Rectal smooth muscle tissue (tissue), 1 donor: Measurements from ENCODE around the gene EPHA8.

Experiments
- H3K27ac ChIP-seq: one replicate; pipeline ENCODE4 v1.7.0; 2013; ENCODE audit warnings: low read depth, low read length, inconsistent platforms
- H3K27me3 ChIP-seq: one replicate; pipeline ENCODE4 v1.7.0; 2013; ENCODE audit warnings: low read length; ENCODE audit not compliant: control insufficient read depth, insufficient read depth
- H3K36me3 ChIP-seq: one replicate; pipeline ENCODE4 v1.7.0; 2013; ENCODE audit warnings: low read length; ENCODE audit not compliant: control insufficient read depth, insufficient read depth
- H3K4me1 ChIP-seq: one replicate; pipeline ENCODE4 v1.7.0; 2013; ENCODE audit warnings: low read length; ENCODE audit not compliant: control insufficient read depth, insufficient read depth
- H3K4me3 ChIP-seq: one replicate; pipeline ENCODE4 v1.7.0; 2013; ENCODE audit warnings: low read length
- H3K9ac ChIP-seq: one replicate; pipeline ENCODE4 v1.7.0; 2013; ENCODE audit warnings: low read length

Gene EPHA8

GRCh38 chr1:22527122-22527521, 36.2 kb upstream of the EPHA8 start:
- H3K9ac ChIP-seq: no peak overlapping the region
- peaks cover 21% of the 10 kb centered on the region for H3K4me1 ChIP-seq
- H3K4me3 ChIP-seq: no peak overlapping the region
- peaks cover 41% of the 10 kb centered on the region for H3K36me3 ChIP-seq
- no peak overlapping the region for H3K27ac ChIP-seq
- H3K27me3 ChIP-seq: no peaks in the 10 kb centered on the region

DNA sequence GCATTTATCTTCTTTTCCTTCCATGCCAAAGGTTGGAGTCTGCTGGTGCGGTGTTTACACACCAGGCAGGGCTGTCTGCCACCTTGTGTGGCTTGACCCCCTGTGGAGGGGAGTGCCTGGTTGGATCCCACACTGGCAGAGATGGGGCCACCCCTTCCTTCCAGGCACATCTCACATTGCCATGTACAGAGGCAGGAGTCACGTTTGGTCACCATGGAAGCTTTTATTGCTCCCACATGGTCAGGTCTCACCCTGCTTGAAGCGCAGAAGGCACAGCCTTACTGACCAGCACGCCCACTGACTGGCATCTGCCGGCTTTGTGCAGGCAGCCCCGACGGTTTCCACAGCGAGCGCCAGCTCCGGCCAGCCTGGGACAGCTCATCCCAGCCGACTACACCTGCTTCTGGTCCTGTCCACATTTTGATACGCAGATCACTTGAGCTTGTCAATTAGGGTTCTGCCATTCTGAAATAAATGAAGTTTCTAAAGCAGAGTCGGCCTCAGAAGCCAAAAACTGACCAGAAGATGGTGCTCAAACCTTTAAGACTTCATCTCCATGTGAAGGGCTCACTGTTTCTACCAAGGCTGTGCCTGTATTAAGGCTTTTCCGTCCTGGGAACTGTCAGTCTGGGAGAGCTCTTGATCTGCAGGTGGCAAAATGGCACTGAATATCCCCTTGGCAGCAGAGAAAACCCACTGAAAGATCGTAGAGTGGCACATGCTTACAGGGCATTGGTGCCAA, 35.6 kb upstream of the EPHA8 start:
- Histone ChIP-seq H3K4me1 (peaks cover 21% of the 10 kb centered on the region), H3K9ac (no peak overlapping the region), H3K27me3 (no peaks in the 10 kb centered on the region), H3K36me3 (peaks cover 38% of the 10 kb centered on the region), H3K27ac (no peak overlapping the region), H3K4me3 (no peak overlapping the region)

DNA sequence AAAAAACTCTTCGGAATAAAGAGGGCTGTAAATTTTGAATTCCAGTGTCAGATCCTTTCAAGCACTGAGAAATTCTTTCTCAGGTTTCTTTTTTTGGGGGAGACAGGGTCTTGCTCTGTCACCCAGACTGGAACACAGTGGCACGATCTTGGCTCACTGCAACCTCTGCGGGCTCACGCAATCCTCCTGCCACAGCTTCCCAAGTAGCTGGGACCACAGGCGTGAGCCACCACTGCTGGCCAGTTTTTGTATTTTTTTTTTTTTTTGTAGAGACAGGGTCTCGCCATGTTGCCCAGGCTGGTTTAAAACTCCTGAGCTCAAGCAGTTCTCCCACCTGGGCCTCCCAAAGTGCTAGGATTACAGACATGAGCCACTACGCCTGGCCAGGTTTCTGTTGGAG, 34.8 kb upstream of the EPHA8 start:
- Histone ChIP-seq H3K27me3 (no peaks in the 10 kb centered on the region), H3K36me3 (peaks cover 37% of the 10 kb centered on the region)

DNA sequence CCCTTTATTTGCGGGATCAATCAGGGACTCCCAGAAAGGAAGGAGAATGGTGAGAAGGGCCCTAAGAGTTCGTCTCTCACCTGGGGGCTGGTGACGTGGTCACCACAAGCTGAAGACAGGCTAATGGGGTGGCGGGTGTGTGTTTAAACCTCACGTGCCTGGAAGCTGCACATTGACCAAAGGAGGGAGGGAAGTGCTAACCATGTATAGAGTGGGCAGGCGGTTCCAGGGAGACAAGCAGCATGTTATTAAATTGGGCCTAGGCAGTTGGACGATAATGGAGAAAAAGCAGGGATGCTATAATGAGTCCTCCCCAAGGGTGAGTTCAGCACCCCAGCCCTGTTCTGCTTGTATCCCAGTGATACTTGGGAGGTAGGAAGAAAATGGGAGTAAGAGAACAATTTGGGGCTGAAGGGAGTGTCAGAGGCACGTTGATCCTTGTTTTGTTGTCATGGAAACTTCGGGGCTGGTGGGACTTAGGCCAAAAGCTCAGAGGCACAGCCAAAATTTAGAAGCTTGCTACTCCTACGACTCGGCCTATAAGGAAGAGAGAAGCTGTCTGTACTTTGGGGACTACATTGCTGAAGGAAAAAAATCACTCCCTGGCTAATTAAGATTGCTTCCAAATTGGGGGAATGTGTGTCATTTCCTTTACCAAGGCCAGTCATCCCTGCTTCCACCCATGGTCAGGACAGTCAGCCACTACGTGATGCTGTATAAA, 33.2 kb upstream of the EPHA8 start:
- Histone ChIP-seq H3K9ac (no peak overlapping the region), H3K4me1 (peaks cover 21% of the 10 kb centered on the region), H3K36me3 (peaks cover 23% of the 10 kb centered on the region), H3K27ac (peak overlapping the region; percentile 38), H3K27me3 (no peaks in the 10 kb centered on the region), H3K4me3 (no peak overlapping the region)

More for the DNA sequence above, 34.8 kb upstream of the EPHA8 start:
- peaks cover 21% of the 10 kb centered on the region for H3K4me1 ChIP-seq
- no peak overlapping the region for H3K27ac ChIP-seq
- no peak overlapping the region for H3K4me3 ChIP-seq
- no peak overlapping the region for H3K9ac ChIP-seq

DNA sequence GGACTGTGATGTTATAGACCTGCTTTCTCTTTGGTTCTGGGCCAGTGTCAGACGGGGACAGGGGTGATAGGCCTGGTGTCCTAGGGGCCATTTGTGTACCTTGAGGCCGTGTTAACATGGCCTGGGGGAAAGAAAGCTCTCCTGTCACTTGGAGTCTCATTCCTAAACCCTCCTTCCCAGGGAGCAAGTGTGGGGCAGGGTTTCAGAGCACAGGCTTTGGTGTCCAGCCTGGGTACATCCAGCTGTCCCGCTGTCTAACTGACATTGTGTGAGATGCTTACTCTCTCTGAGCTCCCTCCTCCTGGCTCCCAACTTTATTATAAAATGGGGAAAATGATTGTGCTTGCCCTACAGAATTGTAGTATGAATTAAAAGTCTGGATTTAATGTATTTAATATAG, 32.6 kb upstream of the EPHA8 start:
- peaks cover 18% of the 10 kb centered on the region for H3K36me3 ChIP-seq
- H3K4me3 ChIP-seq: no peak overlapping the region
- peak overlapping the region; percentile 62 for H3K27ac ChIP-seq
- peaks cover 21% of the 10 kb centered on the region for H3K4me1 ChIP-seq
- H3K27me3 ChIP-seq: no peaks in the 10 kb centered on the region
- no peak overlapping the region for H3K9ac ChIP-seq

DNA sequence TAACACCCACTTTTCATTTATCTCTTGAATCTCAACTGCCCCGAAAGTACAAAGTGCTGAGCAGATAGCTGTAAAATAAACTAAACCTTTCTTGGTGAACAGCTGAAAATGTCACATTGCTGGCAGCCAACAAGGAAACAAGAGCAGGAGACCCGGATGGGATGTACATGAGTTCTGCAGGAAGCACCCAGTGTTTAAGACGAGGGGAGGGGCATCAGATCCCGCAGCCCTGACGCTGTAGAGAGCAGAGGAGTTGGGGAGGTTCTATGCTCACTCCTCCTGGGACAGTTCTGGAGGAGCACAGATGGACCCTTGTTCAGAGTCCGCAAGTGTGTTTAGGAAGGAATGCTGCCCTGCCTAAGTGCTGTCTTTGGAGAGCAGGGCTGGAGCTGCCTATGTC, 32.0 kb upstream of the EPHA8 start:
- H3K27me3 ChIP-seq: no peaks in the 10 kb centered on the region
- peaks cover 21% of the 10 kb centered on the region for H3K4me1 ChIP-seq
- H3K4me3 ChIP-seq: no peak overlapping the region
- peaks cover 15% of the 10 kb centered on the region for H3K36me3 ChIP-seq
- no peak overlapping the region for H3K9ac ChIP-seq
- H3K27ac ChIP-seq: peak overlapping the region; percentile 35

GRCh38 chr1:22533244-22533895, 29.9 kb upstream of the EPHA8 start:
- no peak overlapping the region for H3K4me3 ChIP-seq
- H3K4me1 ChIP-seq: peaks cover 21% of the 10 kb centered on the region
- no peak overlapping the region for H3K9ac ChIP-seq
- H3K36me3 ChIP-seq: no peaks in the 10 kb centered on the region
- H3K27ac ChIP-seq: no peak overlapping the region
- no peaks in the 10 kb centered on the region for H3K27me3 ChIP-seq

- Histone ChIP-seq H3K4me1 (peaks cover 17% of the 10 kb centered on the region), H3K36me3 (no peaks in the 10 kb centered on the region), H3K27ac (no peak overlapping the region), H3K4me3 (no peak overlapping the region), H3K9ac (no peak overlapping the region), H3K27me3 (no peaks in the 10 kb centered on the region)
Measured at GRCh38 chr1:22534951-22535350, 28.3 kb upstream of the EPHA8 start.

- H3K36me3 ChIP-seq: no peaks in the 10 kb centered on the region
- no peaks in the 10 kb centered on the region for H3K27me3 ChIP-seq
- H3K4me1 ChIP-seq: peaks cover 12% of the 10 kb centered on the region
- no peak overlapping the region for H3K4me3 ChIP-seq
- H3K27ac ChIP-seq: no peak overlapping the region
- no peak overlapping the region for H3K9ac ChIP-seq
Measured at GRCh38 chr1:22535399-22535798, 27.9 kb upstream of the EPHA8 start.

DNA sequence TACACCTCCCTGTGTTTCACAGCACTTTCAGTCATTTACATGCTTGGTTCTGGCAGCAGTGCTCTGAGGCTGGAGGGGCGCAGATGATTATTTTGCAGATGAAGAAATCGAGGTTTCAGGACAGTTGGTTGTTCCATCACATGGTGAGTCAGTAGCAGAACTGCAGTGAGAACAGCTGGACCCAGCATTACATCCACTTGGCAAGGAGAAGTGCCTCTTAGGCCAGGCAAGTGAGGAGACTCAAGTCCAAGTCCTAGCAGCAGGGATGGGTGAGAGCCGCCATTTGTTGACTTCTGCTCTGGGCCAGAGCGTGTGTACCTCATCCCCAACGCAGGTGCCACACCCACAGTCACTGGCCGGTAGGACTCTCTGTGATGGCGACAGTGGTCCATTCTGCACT, 26.8 kb upstream of the EPHA8 start:
- Histone ChIP-seq H3K4me3 (no peak overlapping the region), H3K27me3 (no peaks in the 10 kb centered on the region), H3K27ac (no peak overlapping the region), H3K36me3 (no peaks in the 10 kb centered on the region), H3K9ac (no peak overlapping the region), H3K4me1 (peaks cover 2% of the 10 kb centered on the region)

DNA sequence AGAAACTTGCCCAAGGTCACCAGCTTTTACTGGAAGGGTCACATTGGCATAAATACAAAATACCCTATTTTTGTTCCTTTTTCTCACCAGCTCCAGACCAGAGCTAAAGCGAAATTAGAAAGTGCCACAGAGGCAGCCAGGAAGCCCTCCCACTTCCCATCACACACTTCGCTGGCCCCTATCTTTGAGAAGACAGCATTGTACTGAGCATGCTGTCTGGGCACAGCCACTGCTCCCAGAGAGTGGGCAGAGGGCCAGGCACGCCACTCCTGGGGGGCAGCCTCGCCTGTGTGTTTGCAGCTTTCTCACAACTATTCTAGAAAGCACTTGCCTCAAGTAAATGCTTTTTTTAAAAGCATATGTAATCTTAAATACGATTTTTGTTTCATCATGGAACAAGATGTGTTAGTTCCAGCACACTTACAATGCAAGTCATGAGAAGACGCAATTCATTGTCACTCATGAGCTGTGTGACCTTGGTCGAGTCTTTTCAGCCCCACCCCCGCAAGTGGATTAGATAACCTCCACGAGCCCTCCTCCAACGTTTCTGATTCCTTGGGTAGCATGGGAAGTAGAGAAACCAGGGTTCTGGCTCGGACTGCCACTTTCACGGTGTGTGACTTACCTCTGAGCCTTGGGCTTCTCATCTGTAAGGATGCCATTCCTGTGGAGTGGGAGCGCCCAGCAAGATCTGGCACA, 25.7 kb upstream of the EPHA8 start:
- H3K27ac ChIP-seq: no peak overlapping the region
- no peaks in the 10 kb centered on the region for H3K27me3 ChIP-seq
- H3K36me3 ChIP-seq: no peaks in the 10 kb centered on the region
- H3K4me3 ChIP-seq: no peak overlapping the region
- no peak overlapping the region for H3K9ac ChIP-seq
- H3K4me1 ChIP-seq: no peaks in the 10 kb centered on the region

- no peaks in the 10 kb centered on the region for H3K27me3 ChIP-seq
- H3K4me3 ChIP-seq: no peak overlapping the region
- H3K36me3 ChIP-seq: no peaks in the 10 kb centered on the region
- H3K27ac ChIP-seq: no peak overlapping the region
- no peak overlapping the region for H3K9ac ChIP-seq
- H3K4me1 ChIP-seq: no peaks in the 10 kb centered on the region
Measured at GRCh38 chr1:22539510-22540118, 23.7 kb upstream of the EPHA8 start.
